Liver (tissue), 3 donors: Measurements from ENCODE around the gene EARS2.

ENCODE experiments used
- GABPA ChIP-seq, 2 donors: IDR thresholded peaks in 1 of 2; conservative IDR thresholded peaks in 1 of 2; 2 replicates each; pipeline ENCODE4 v1.6.1; 2016; ENCODE audit warnings: antibody characterized with exemption in 2 of 2, mild to moderate bottlenecking in 1 of 2, moderate library complexity in 1 of 2
- MAX ChIP-seq: IDR thresholded peaks from 2 replicates; pipeline ENCODE4 v1.6.1; 2016; ENCODE audit warnings: antibody characterized with exemption
- YY1 ChIP-seq: IDR thresholded peaks from 2 replicates; pipeline ENCODE4 v1.6.1; 2016; ENCODE audit warnings: antibody characterized with exemption, mild to moderate bottlenecking
- TF ChIP-seq, protein P1 (sequence below): fragments of 150-350 bp; IDR thresholded peaks from 2 replicates; pipeline ENCODE4 v1.5.1; 2017; ENCODE audit warnings: improper control_type of control experiment, low read depth, low read length; ENCODE audit not compliant: missing input control
- TF ChIP-seq, protein P2 (sequence below): IDR thresholded peaks from 2 replicates; pipeline ENCODE4 v1.6.1; 2016; ENCODE audit warnings: antibody characterized with exemption
- donor health status: healthy.
- donor health status: healthy.

GRCh38 chr16:23523876-23524385, 33.2 kb downstream of the EARS2 start:
- TF ChIP-seq, protein P1, sequence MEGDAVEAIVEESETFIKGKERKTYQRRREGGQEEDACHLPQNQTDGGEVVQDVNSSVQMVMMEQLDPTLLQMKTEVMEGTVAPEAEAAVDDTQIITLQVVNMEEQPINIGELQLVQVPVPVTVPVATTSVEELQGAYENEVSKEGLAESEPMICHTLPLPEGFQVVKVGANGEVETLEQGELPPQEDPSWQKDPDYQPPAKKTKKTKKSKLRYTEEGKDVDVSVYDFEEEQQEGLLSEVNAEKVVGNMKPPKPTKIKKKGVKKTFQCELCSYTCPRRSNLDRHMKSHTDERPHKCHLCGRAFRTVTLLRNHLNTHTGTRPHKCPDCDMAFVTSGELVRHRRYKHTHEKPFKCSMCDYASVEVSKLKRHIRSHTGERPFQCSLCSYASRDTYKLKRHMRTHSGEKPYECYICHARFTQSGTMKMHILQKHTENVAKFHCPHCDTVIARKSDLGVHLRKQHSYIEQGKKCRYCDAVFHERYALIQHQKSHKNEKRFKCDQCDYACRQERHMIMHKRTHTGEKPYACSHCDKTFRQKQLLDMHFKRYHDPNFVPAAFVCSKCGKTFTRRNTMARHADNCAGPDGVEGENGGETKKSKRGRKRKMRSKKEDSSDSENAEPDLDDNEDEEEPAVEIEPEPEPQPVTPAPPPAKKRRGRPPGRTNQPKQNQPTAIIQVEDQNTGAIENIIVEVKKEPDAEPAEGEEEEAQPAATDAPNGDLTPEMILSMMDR = no peak
- TF ChIP-seq, protein P2, sequence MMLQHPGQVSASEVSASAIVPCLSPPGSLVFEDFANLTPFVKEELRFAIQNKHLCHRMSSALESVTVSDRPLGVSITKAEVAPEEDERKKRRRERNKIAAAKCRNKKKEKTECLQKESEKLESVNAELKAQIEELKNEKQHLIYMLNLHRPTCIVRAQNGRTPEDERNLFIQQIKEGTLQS = no peak
- TF ChIP-seq GABPA (IDR thresholded peaks at IDR 0.05 in 1 of 2, conservative IDR thresholded peaks at IDR 0.05 in 1 of 2) = no peak
- no peak for TF ChIP-seq MAX
- no peak for TF ChIP-seq YY1
